Measurements from ENCODE around the gene NFYC.

Gene NFYC

DNA sequence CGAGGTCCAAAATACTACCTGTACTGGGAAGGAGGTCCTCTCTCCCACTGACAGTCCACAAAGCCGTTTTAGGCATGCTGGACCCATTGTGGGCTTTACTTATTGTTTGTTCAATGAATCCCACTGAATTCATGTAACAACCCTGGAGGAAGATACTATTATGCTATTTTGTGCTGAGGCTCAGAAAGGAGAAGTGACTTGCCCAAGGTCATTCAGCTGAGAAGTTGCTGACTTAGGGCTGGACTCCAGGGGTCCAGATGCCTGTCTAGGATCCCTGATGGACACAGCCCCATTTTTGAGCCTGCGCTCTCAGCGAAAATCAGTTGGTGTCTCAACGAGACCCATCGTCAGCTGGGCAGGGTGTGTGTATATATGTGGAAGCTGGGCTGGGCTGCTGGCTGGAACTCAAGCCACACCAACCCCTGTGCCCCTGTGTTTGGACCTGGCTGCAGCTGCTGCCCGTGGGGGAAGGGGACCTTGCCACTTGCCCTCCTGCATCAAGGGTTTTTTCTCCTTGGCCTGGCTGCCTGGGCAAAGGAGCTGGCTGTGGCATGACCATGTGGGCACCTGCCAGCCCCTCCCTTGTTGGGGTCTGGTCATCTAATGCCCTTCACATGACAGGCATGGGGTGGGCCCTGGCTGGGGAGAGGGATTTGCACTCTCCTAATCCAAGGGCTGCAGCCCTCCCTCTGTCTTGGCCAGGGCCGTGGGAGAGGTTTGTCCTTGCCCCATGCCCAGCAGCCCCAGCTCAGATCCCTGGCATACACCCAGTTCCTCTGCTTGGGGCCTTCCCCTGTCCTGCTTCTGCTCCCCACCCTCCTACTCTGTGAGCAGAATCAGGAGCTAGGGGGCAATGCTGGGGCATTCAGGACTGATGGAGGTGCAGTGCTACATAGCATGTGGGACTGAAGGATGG lies 107.1 kb downstream of the NFYC start:
- DNase-seq (ENCODE audit: low read depth) = no peak

GRCh38 chr1:40799351-40799867 lies 107.9 kb downstream of the NFYC start:
- no peak for DNase-seq (ENCODE audit: low read depth)

GRCh38 chr1:40801742-40802077 lies 110.2 kb downstream of the NFYC start:
- DNase-seq (ENCODE audit: low read depth) = no peak

- no peak for DNase-seq (ENCODE audit: low read depth)
These were observed 110.7 kb downstream of the NFYC start for GRCh38 chr1:40802078-40802741.

DNA sequence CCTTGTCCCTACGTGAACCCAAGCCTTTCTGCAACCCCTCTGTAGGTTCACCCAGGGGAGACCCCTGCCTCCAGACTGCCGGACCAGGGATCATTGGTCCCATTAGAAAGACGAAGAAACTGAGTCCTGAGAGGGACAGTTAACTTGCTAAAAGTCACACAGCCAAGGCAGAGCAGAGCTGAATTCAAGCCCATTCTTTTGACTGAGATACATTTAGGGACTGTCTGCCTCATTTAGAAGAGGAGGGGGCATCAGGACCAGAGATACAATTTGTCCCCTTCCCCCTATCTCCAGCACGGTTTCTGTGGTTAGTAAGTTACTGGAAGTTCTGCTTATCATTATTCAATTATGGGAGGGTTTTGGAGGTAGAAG lies 111.2 kb downstream of the NFYC start:
- no peak for DNase-seq (ENCODE audit: low read depth)

DNA sequence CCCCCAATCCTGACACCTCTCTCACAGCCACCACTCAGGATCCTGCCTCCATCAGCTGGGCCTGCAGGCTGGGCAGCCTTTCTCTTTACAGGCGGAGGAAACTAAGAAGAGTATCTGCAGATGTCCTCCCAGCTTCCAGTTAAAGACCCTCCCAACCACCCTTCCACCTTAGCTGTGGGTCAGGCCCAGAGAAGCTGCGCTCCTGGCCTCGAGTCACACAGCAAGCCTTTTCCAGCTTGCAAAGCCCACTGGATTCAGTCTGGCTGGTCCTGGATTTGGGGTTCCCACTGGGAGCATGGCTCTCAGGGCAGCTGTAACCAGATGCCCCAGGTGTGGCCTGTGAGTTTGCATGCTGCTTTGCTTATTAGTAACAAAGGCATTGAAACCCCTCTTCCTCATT lies 111.9 kb downstream of the NFYC start:
- no peak for DNase-seq (ENCODE audit: low read depth)

DNA sequence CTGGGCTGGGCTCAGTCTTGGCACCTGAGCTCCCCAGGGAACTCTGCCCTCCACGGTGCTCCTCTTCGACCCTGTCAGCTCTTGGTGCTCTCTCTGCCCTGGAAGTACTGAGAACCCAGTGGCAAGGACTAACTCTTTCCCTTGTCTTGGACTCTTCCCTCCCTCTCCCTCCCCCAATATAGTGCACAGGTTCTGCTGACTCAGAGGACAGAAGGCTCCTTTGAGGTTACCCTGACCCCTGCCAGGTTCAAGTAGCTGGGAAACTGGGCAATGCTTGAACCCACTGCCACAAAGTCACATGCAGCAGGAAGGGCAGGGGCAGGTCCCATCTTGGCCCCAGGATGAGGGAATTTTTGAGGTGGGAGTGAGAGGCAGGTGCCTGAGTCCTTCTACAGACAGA lies 112.4 kb downstream of the NFYC start:
- DNase-seq (ENCODE audit: low read depth) = no peak

DNA sequence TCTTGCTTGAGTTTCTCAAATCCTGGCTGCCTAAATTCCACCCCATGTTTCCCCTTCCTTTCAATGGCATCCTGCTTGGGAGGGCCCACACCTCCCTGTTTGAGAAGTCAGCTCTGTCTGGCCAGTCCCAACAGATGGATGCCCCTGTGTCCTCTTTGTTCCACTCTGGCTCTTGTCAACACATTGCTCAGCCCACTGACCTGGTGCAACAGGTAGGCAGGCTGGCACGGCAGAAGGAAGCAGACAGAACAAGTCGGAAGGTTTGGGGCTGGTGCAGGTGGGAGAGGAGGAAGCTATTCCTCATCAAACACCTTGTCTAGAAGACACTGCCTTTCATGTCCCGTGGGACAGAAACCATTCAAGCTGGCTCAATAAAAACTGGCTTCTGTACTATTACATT lies 114.7 kb downstream of the NFYC start:
- DNase-seq (ENCODE audit: low read depth) = no peak

- DNase-seq (ENCODE audit: low read depth) = no peak
These were observed 115.5 kb downstream of the NFYC start for GRCh38 chr1:40806731-40807695.

- DNase-seq (ENCODE audit: low read depth) = no peak
These were observed 116.5 kb downstream of the NFYC start for GRCh38 chr1:40808002-40808401.

DNA sequence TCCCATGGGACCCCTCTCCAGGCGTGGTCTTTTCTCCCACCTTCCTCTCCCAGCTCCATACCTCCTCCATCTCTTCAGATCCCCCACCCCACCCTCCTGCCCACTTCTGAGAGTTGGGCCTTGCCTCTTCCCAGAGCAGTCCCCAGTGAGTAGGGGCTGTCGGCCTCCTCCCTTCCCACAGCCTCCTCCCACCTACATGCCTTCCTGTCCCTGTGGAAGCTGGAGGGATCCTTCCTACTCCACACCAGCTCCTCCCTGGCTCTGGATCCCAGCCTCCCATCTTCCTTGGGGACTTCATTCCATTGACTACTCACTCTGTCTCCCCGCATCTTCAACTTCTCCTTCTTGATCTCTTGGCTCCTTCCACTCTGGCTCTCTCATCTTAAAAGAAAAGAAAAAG lies 116.9 kb downstream of the NFYC start:
- no peak for DNase-seq (ENCODE audit: low read depth)

- DNase-seq (ENCODE audit: low read depth) = no peak
These were observed 117.4 kb downstream of the NFYC start for GRCh38 chr1:40808909-40809308.

DNA sequence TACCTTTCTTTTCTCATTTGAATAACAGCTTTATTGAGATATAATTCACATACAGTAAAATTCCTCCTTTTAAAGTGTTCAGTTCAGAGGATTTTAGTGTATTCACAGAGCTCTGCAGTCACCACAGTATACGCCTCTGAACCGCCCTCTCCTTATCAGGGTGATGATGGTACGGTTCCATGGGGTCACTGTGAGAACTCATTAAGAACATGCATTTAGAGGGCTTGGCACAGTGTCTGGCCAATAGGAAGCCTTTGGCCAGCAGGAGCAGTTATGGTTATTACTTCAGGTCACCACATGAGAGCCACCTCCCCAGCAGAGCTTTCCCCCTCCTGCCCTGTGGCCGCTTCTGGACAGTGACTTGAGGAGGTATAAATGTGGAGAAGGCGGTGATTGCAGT lies 119.4 kb downstream of the NFYC start:
- no peak for DNase-seq (ENCODE audit: low read depth)

- DNase-seq (ENCODE audit: low read depth) = no peak
These were observed 123.9 kb downstream of the NFYC start for GRCh38 chr1:40815420-40815819.

- DNase-seq (ENCODE audit: low read depth) = no peak
These were observed 126.3 kb downstream of the NFYC start for GRCh38 chr1:40817791-40818263.

GRCh38 chr1:40818264-40818961 lies 126.9 kb downstream of the NFYC start:
- no peak for DNase-seq (ENCODE audit: low read depth)

DNA sequence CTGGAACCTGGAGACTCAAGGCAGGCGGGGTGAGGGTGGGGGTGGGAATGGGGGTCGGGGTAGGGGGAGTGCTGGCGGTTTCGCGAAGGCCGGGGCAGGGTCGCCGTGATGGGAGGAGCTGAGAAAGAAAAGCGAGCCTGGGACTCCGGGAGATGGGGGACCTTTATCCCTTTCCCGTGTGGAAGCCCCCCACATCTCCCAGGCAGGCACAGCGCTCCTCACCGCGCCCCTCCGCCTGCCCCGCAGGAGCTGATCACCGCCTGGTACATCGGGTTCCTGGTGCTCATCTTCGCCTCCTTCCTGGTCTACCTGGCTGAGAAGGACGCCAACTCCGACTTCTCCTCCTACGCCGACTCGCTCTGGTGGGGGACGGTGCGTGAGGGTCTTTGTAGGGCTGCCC lies 127.6 kb downstream of the NFYC start:
- no peak for DNase-seq (ENCODE audit: low read depth)

DNA sequence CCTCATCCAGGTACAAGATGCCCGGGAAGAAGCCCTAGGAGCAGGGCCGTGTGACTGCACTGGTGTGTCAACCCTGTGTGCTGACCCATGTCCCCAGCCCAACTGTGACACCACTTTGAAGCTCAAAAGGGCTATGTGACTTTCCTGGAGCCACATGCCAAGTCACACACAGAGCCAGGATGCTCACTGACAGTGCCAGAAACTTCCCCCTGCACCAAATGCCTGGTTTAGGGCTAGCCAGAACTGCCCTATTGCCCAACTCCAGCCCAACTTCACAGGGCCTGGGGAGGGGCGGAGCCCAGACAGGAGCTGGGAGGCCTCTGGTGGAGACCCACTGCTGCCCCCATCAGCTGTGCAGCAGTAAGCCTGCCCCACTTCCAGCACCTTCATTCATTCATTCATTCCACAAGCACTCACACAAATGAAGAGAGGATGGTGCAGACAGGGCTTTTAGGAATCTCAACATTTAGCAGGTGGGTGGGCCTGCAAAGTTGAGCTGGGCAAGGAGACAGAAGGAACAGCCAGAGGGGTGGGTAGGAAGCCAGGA lies 128.8 kb downstream of the NFYC start:
- no peak for DNase-seq (ENCODE audit: low read depth)
